ENCODE results near the gene PAX3. TPM values are rescaled to one million over a fixed set of nuclear protein-coding genes. Genes with fewer than 3 reads are reported as not detected.

The PAX3 gene
- total and polyA plus RNA-seq, 4 donors, result not detected

DNA sequence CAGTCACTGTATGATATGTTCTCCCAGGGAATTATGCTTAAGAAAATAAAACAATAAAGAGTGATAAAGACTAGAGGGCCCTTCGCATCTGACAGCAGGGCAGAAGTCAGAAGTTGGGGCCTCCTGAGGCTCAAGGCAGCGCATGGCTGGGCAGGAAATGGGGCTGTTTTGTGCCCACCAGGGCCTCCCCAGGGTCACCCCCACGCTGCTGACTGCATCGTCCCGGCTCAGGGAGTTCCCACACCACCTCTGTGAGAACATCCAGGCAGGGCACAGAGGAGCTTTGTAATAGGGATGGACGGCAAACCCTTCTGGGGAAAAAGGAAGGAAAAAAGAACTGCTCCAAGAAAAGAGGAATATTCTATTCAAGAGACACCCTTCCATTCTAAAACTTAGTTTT is 41.2 kb downstream of the PAX3 start:
- Histone ChIP-seq H3K9ac (ENCODE audit: low read depth in 1 of 2, low read length in 2 of 2) (no peak overlapping the region), H3K9me3 (ENCODE audit: control insufficient read depth in 4 of 4, low read length in 3 of 4) (no peaks in the 10 kb centered on the region), H3K36me3 (ENCODE audit: control insufficient read depth in 4 of 4, insufficient read depth in 3 of 4, low read depth in 1 of 4, low read length in 3 of 4) (no peaks in the 10 kb centered on the region), H3K27me3 (ENCODE audit: control insufficient read depth in 4 of 4, insufficient read depth in 4 of 4, low read length in 3 of 4) (peaks cover 0 to 5% (median 2%) of the 10 kb centered on the region in 4 donors), H3K27ac (ENCODE audit: low read depth in 1 of 2, low read length in 2 of 2) (no peak overlapping the region), H3K4me3 (ENCODE audit: low read depth in 1 of 3, low read length in 3 of 3) (no peak overlapping the region), H3K4me1 (ENCODE audit: control insufficient read depth in 4 of 4, insufficient read depth in 4 of 4, low read length in 3 of 4) (no peaks in the 10 kb centered on the region)
- DNase-seq (ENCODE audit: low spot score), result no peak
- no peak for TF ChIP-seq EGR1 (IDR thresholded peaks at IDR 0.05; ENCODE audit: low read depth in 2 of 2)
- TF ChIP-seq, protein P1, sequence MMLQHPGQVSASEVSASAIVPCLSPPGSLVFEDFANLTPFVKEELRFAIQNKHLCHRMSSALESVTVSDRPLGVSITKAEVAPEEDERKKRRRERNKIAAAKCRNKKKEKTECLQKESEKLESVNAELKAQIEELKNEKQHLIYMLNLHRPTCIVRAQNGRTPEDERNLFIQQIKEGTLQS (IDR thresholded peaks at IDR 0.05), result no peak
- TF ChIP-seq SP1 (IDR thresholded peaks at IDR 0.05), result no peak
- no peak for TF ChIP-seq JUND (IDR thresholded peaks at IDR 0.05)
- no peak for TF ChIP-seq HNF4A (conservative IDR thresholded peaks at IDR 0.05)
- TF ChIP-seq FOXA1 (IDR thresholded peaks at IDR 0.05), result no peak
- TF ChIP-seq, protein P2, sequence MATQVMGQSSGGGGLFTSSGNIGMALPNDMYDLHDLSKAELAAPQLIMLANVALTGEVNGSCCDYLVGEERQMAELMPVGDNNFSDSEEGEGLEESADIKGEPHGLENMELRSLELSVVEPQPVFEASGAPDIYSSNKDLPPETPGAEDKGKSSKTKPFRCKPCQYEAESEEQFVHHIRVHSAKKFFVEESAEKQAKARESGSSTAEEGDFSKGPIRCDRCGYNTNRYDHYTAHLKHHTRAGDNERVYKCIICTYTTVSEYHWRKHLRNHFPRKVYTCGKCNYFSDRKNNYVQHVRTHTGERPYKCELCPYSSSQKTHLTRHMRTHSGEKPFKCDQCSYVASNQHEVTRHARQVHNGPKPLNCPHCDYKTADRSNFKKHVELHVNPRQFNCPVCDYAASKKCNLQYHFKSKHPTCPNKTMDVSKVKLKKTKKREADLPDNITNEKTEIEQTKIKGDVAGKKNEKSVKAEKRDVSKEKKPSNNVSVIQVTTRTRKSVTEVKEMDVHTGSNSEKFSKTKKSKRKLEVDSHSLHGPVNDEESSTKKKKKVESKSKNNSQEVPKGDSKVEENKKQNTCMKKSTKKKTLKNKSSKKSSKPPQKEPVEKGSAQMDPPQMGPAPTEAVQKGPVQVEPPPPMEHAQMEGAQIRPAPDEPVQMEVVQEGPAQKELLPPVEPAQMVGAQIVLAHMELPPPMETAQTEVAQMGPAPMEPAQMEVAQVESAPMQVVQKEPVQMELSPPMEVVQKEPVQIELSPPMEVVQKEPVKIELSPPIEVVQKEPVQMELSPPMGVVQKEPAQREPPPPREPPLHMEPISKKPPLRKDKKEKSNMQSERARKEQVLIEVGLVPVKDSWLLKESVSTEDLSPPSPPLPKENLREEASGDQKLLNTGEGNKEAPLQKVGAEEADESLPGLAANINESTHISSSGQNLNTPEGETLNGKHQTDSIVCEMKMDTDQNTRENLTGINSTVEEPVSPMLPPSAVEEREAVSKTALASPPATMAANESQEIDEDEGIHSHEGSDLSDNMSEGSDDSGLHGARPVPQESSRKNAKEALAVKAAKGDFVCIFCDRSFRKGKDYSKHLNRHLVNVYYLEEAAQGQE (IDR thresholded peaks at IDR 0.05), result no peak
- 25% methylated on average over 6 of the region's 6 CpGs for WGBS

DNA sequence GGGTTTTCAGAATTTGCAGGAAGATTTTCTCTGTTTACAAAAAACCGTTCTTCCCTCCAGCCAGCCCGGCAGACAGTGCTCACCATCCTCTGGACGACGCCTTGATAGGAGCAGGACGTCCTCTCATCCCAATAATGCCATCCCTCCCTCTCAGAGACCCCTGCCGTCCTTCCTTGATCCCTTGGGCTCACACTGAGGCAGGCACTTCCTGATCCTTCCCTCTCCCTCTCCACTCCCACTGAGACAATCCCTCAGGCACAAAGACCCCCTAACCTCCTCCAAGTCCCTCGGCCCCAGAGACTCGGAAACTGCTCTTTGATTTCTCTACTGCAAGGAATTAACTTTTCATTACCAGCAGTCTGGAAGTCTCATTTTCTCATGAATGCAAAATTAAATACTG is 42.5 kb downstream of the PAX3 start:
- H3K36me3 ChIP-seq (ENCODE audit: control insufficient read depth in 4 of 4, insufficient read depth in 3 of 4, low read depth in 1 of 4, low read length in 3 of 4), result no peaks in the 10 kb centered on the region
- H3K27me3 ChIP-seq (ENCODE audit: control insufficient read depth in 4 of 4, insufficient read depth in 4 of 4, low read length in 3 of 4), result peaks cover 0 to 5% (median 2%) of the 10 kb centered on the region in 4 donors
- 17% methylated on average over 8 of the region's 8 CpGs for WGBS
- no peaks in the 10 kb centered on the region for H3K9me3 ChIP-seq (ENCODE audit: control insufficient read depth in 4 of 4, low read length in 3 of 4)
- H3K4me3 ChIP-seq (ENCODE audit: low read depth in 1 of 3, low read length in 3 of 3), result no peak overlapping the region
- H3K4me1 ChIP-seq (ENCODE audit: control insufficient read depth in 4 of 4, insufficient read depth in 4 of 4, low read length in 3 of 4), result no peaks in the 10 kb centered on the region
- DNase-seq (ENCODE audit: low spot score), result no peak
- no peak overlapping the region for H3K27ac ChIP-seq (ENCODE audit: low read depth in 1 of 2, low read length in 2 of 2)
- no peak overlapping the region for H3K9ac ChIP-seq (ENCODE audit: low read depth in 1 of 2, low read length in 2 of 2)
- no peak for TF ChIP-seq HNF4G (IDR thresholded peaks at IDR 0.05)

DNA sequence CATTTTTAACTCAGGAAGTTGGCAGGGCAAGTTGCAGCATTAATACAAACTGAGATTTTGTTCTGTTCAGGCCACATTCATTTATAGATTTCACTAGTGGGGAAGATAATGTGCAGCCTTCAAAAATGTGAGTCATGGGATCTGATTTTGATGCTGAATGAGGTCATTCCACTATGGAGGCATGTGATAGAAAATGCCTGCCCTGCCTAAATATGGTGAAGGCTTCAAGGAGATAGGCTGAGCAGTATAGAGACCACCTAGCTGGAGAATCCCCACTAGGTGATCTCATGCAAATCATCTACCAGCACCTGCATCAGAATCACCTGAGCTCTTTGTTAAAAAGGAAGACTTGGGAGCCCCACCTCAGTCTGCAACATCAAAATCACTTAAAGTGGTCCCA is 43.7 kb downstream of the PAX3 start:
- no peak overlapping the region for H3K9ac ChIP-seq (ENCODE audit: low read depth in 1 of 2, low read length in 2 of 2)
- H3K4me3 ChIP-seq (ENCODE audit: low read depth in 1 of 3, low read length in 3 of 3), result no peak overlapping the region
- H3K27me3 ChIP-seq (ENCODE audit: control insufficient read depth in 4 of 4, insufficient read depth in 4 of 4, low read length in 3 of 4), result peaks cover 0 to 5% (median 2%) of the 10 kb centered on the region in 4 donors
- DNase-seq (ENCODE audit: low spot score), result no peak
- H3K9me3 ChIP-seq (ENCODE audit: control insufficient read depth in 4 of 4, low read length in 3 of 4), result no peaks in the 10 kb centered on the region
- TF ChIP-seq EGR1 (IDR thresholded peaks at IDR 0.05; ENCODE audit: low read depth in 2 of 2), result no peak
- TF ChIP-seq TAF1 (conservative IDR thresholded peaks at IDR 0.05), result no peak
- TF ChIP-seq, protein P1 (IDR thresholded peaks at IDR 0.05), result no peak
- TF ChIP-seq, protein P3, sequence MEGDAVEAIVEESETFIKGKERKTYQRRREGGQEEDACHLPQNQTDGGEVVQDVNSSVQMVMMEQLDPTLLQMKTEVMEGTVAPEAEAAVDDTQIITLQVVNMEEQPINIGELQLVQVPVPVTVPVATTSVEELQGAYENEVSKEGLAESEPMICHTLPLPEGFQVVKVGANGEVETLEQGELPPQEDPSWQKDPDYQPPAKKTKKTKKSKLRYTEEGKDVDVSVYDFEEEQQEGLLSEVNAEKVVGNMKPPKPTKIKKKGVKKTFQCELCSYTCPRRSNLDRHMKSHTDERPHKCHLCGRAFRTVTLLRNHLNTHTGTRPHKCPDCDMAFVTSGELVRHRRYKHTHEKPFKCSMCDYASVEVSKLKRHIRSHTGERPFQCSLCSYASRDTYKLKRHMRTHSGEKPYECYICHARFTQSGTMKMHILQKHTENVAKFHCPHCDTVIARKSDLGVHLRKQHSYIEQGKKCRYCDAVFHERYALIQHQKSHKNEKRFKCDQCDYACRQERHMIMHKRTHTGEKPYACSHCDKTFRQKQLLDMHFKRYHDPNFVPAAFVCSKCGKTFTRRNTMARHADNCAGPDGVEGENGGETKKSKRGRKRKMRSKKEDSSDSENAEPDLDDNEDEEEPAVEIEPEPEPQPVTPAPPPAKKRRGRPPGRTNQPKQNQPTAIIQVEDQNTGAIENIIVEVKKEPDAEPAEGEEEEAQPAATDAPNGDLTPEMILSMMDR (IDR thresholded peaks at IDR 0.05; ENCODE audit: low read depth, low read length, missing input control), result no peak
- no peak for TF ChIP-seq HNF4A (conservative IDR thresholded peaks at IDR 0.05)
- TF ChIP-seq FOXA1 (IDR thresholded peaks at IDR 0.05), result no peak
- TF ChIP-seq SP1 (IDR thresholded peaks at IDR 0.05), result no peak
- no peak for TF ChIP-seq RXRA (IDR thresholded peaks at IDR 0.05)
- H3K27ac ChIP-seq (ENCODE audit: low read depth in 1 of 2, low read length in 2 of 2), result no peak overlapping the region
- no peaks in the 10 kb centered on the region for H3K36me3 ChIP-seq (ENCODE audit: control insufficient read depth in 4 of 4, insufficient read depth in 3 of 4, low read depth in 1 of 4, low read length in 3 of 4)
- H3K4me1 ChIP-seq (ENCODE audit: control insufficient read depth in 4 of 4, insufficient read depth in 4 of 4, low read length in 3 of 4), result no peaks in the 10 kb centered on the region
